B cell (primary cell): ENCODE results near the gene SLC19A1.

Experiments
- EZH2 ChIP-seq: IDR thresholded peaks from 2 replicates; pipeline ENCODE4 v1.6.1; 2012; ENCODE audit warnings: borderline replicate concordance, low read depth, mild to moderate bottlenecking, moderate library complexity, low read length; ENCODE audit not compliant: insufficient read depth, poor library complexity, severe bottlenecking
- TF ChIP-seq, protein P1 (sequence below): fragments of 200-600 bp; IDR thresholded peaks from one replicate; pipeline ENCODE4 v1.8.0; 2022; ENCODE audit warnings: antibody characterized with exemption, mild to moderate bottlenecking

- TF ChIP-seq, protein P1, sequence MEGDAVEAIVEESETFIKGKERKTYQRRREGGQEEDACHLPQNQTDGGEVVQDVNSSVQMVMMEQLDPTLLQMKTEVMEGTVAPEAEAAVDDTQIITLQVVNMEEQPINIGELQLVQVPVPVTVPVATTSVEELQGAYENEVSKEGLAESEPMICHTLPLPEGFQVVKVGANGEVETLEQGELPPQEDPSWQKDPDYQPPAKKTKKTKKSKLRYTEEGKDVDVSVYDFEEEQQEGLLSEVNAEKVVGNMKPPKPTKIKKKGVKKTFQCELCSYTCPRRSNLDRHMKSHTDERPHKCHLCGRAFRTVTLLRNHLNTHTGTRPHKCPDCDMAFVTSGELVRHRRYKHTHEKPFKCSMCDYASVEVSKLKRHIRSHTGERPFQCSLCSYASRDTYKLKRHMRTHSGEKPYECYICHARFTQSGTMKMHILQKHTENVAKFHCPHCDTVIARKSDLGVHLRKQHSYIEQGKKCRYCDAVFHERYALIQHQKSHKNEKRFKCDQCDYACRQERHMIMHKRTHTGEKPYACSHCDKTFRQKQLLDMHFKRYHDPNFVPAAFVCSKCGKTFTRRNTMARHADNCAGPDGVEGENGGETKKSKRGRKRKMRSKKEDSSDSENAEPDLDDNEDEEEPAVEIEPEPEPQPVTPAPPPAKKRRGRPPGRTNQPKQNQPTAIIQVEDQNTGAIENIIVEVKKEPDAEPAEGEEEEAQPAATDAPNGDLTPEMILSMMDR = no peak
- no peak for TF ChIP-seq EZH2
These were observed 88.8 kb downstream of the SLC19A1 start for GRCh38 chr21:45453308-45453950.
